H1 (cell line): ENCODE measurements around the gene LPO. TPM values are rescaled to one million over a fixed set of nuclear protein-coding genes. Genes with fewer than 3 reads are reported as not detected.

Source experiments
- CTCF ChIA-PET: fragments of 300-600 bp; sonication (Branson Sonifier 250); formaldehyde crosslinking; loops from one replicate; lab custom pipeline; 2021; ENCODE audit not compliant: partially characterized antibody; lab: Charles Lee
- POLR2A ChIA-PET: fragments of 300-600 bp; sonication (Branson Sonifier 250); formaldehyde crosslinking; loops from one replicate; lab custom pipeline; 2021; ENCODE audit warnings: inconsistent platforms; ENCODE audit not compliant: partially characterized antibody; lab: Charles Lee
- DNase-seq, 2 experiments: peaks; one replicate each; pipeline versions ENCODE4 v3.0.0 to v3.0.0-alpha.2; 2010 to 2022; ENCODE audit warnings: low spot score in 2 of 2, low read depth in 1 of 2, mixed read lengths in 1 of 2
- FAIRE-seq: peaks from 2 replicates; lab custom pipeline; 2011; peaks lifted over from hg19 to GRCh38; lab: Jason Lieb, UNC
- H2AFZ ChIP-seq: 2 replicates; pipeline ENCODE4 v1.8.1; 2012; ENCODE audit warnings: low read length, inconsistent platforms
- H2AK5ac ChIP-seq: 2 replicates; pipeline ENCODE4 v1.6.1; 2013; ENCODE audit warnings: low read depth, low read length
- H2BK120ac ChIP-seq: replicated peaks from 2 replicates; pipeline ENCODE3; 2013; ENCODE audit warnings: low read depth, low read length, inconsistent platforms
- H2BK12ac ChIP-seq: 2 replicates; pipeline ENCODE4 v1.6.1; 2013; ENCODE audit warnings: low read depth, low read length
- H2BK15ac ChIP-seq: 2 replicates; pipeline ENCODE4 v1.6.1; 2013; ENCODE audit warnings: low read length
- H2BK20ac ChIP-seq: 2 replicates; pipeline ENCODE4 v1.6.1; 2013; ENCODE audit warnings: low read length
- H2BK5ac ChIP-seq: 2 replicates; pipeline ENCODE4 v1.6.1; 2013; ENCODE audit warnings: low read depth, low read length
- H3K14ac ChIP-seq: 2 replicates; pipeline ENCODE4 v1.6.1; 2013; ENCODE audit warnings: inconsistent platforms; ENCODE audit not compliant: insufficient read length
- H3K18ac ChIP-seq: 2 replicates; pipeline ENCODE4 v1.6.1; 2013; ENCODE audit warnings: low read length; ENCODE audit errors: extremely low read depth
- H3K23ac ChIP-seq: 2 replicates; pipeline ENCODE4 v1.6.1; 2013; ENCODE audit warnings: inconsistent platforms; ENCODE audit not compliant: insufficient read length
- H3K23me2 ChIP-seq: 2 replicates; pipeline ENCODE4 v1.6.1; 2013; ENCODE audit warnings: low read depth, low read length
- H3K27ac ChIP-seq: 2 replicates; pipeline ENCODE4 v1.6.1; 2011; ENCODE audit warnings: low read depth, low read length, inconsistent platforms
- H3K27me3 ChIP-seq, 4 experiments: replicated peaks in 1 of 4; 1 replicate in 1 of 4; 2 replicates in 3 of 4; pipeline versions ENCODE4 v1.6.1 to v1.8.1; 2011 to 2013; ENCODE audit warnings: low read length in 3 of 4, mild to moderate bottlenecking in 3 of 4, inconsistent platforms in 2 of 4, mixed read lengths in 2 of 4, moderate library complexity in 1 of 4; ENCODE audit not compliant: control insufficient read depth in 3 of 4, insufficient read depth in 3 of 4; ENCODE audit errors: extremely low read depth in 1 of 4
- H3K36me3 ChIP-seq, 4 experiments: 2 replicates each; pipeline versions ENCODE4 v1.6.1 to v1.8.1; 2011 to 2013; ENCODE audit warnings: mild to moderate bottlenecking in 4 of 4, low read length in 3 of 4, moderate library complexity in 2 of 4, control low read depth in 1 of 4, inconsistent platforms in 1 of 4; ENCODE audit not compliant: insufficient read depth in 4 of 4, control insufficient read depth in 2 of 4
- H3K4ac ChIP-seq: replicated peaks from 2 replicates; pipeline ENCODE3; 2013; ENCODE audit warnings: low read length, low read depth, mixed read lengths, inconsistent platforms; ENCODE audit not compliant: insufficient read length
- H3K4me1 ChIP-seq, 4 experiments: replicated peaks in 1 of 4; 1 replicate in 1 of 4; 2 replicates in 3 of 4; pipeline versions ENCODE4 v1.6.1 to v1.8.1; 2011 to 2013; ENCODE audit warnings: low read length in 3 of 4, inconsistent platforms in 2 of 4, mixed read lengths in 1 of 4; ENCODE audit not compliant: insufficient read depth in 4 of 4, control insufficient read depth in 3 of 4
- H3K4me2 ChIP-seq, 2 experiments: 2 replicates each; pipeline versions ENCODE4 v1.6.1 to v1.8.1; 2011 to 2013; ENCODE audit warnings: low read depth in 2 of 2, low read length in 2 of 2, control low read depth in 1 of 2, inconsistent platforms in 1 of 2, mild to moderate bottlenecking in 1 of 2; ENCODE audit not compliant: insufficient read depth in 1 of 2
- H3K4me3 ChIP-seq, 4 experiments: fragments of 200-600, 300-600 bp in 1 of 4; sonication (generic), shearing (Covaris generic), sonication (Bioruptor Twin) in 1 of 4; 2 replicates each; pipeline versions ENCODE4 v1.5.1 to v1.8.1; 2011 to 2016; ENCODE audit warnings: low read length in 4 of 4, low read depth in 3 of 4, control low read depth in 2 of 4, inconsistent platforms in 2 of 4, mild to moderate bottlenecking in 2 of 4, mixed read lengths in 1 of 4, moderate library complexity in 1 of 4; ENCODE audit not compliant: insufficient read depth in 2 of 4; ENCODE audit errors: extremely low read depth in 1 of 4
- H3K56ac ChIP-seq: replicated peaks from 2 replicates; pipeline ENCODE3; 2013; ENCODE audit warnings: low read depth, mild to moderate bottlenecking, mixed read lengths, low read length, inconsistent platforms; ENCODE audit not compliant: insufficient read length
- H3K79me1 ChIP-seq: 2 replicates; pipeline ENCODE4 v1.6.1; 2013; ENCODE audit warnings: low read depth, low read length, control low read depth
- H3K79me2 ChIP-seq, 2 experiments: 2 replicates each; pipeline versions ENCODE4 v1.6.1 to v1.8.1; 2012 to 2013; ENCODE audit warnings: low read length in 2 of 2, mild to moderate bottlenecking in 2 of 2, inconsistent platforms in 1 of 2; ENCODE audit not compliant: insufficient read depth in 2 of 2, control insufficient read depth in 1 of 2
- H3K9ac ChIP-seq, 4 experiments: replicated peaks in 1 of 4; 1 replicate in 1 of 4; 2 replicates in 3 of 4; pipeline versions ENCODE4 v1.6.1 to v1.8.1; 2011 to 2013; ENCODE audit warnings: low read depth in 3 of 4, low read length in 3 of 4, control low read depth in 2 of 4, mild to moderate bottlenecking in 2 of 4, moderate library complexity in 2 of 4, inconsistent platforms in 1 of 4; ENCODE audit errors: extremely low read depth in 1 of 4
- H3K9me3 ChIP-seq, 2 experiments: 2 replicates each; pipeline versions ENCODE4 v1.6.1 to v1.8.1; 2012 to 2013; ENCODE audit warnings: mild to moderate bottlenecking in 2 of 2, moderate library complexity in 2 of 2, control low read depth in 1 of 2, inconsistent platforms in 1 of 2, low read depth in 1 of 2, low read length in 1 of 2, mixed read lengths in 1 of 2; ENCODE audit not compliant: insufficient read depth in 2 of 2
- H4K20me1 ChIP-seq, 2 experiments: replicated peaks in 1 of 2; 2 replicates each; pipeline versions ENCODE3 to v1.8.1; 2011 to 2013; ENCODE audit warnings: inconsistent platforms in 2 of 2, low read length in 2 of 2, mild to moderate bottlenecking in 1 of 2; ENCODE audit not compliant: insufficient read depth in 2 of 2, control insufficient read depth in 1 of 2
- H4K5ac ChIP-seq: 2 replicates; pipeline ENCODE4 v1.6.1; 2013; ENCODE audit warnings: low read length, low read depth, mixed read lengths, inconsistent platforms; ENCODE audit not compliant: insufficient read length
- H4K8ac ChIP-seq: 2 replicates; pipeline ENCODE4 v1.8.0; 2013; ENCODE audit warnings: mild to moderate bottlenecking, moderate library complexity, low read length, inconsistent platforms; ENCODE audit not compliant: insufficient read depth; ENCODE audit errors: extremely low read depth
- H4K91ac ChIP-seq: replicated peaks from 2 replicates; pipeline ENCODE3; 2013; ENCODE audit warnings: low read length, mixed read lengths, inconsistent platforms; ENCODE audit not compliant: insufficient read length
- CBX8 ChIP-seq: fragments of 300-800, 300-1000 bp; sonication (generic); IDR thresholded peaks from 2 replicates; pipeline ENCODE4 v1.7.1; 2016; ENCODE audit warnings: low read depth, low read length, borderline replicate concordance
- WGBS, 2 experiments: shearing (Covaris generic) in 1 of 2; methylation state at CpG; one replicate each; pipeline versions ENCODE4 v1.1.6 to v1.1.7; 2013 to 2015; ENCODE audit warnings: low lambda C conversion rate in 2 of 2, mixed read lengths in 2 of 2, inconsistent platforms in 1 of 2, low coverage in 1 of 2, missing lambda C conversion rate in 1 of 2; ENCODE audit not compliant: insufficient replicate concordance in 2 of 2, insufficient coverage in 1 of 2, insufficient read length in 1 of 2; ENCODE audit errors: extremely low coverage in 1 of 2, missing lambda C conversion rate in 1 of 2; 5-methylcytosine and 5-hydroxymethylcytosine counted together
- polyA plus RNA-seq, 7 experiments: library from polyadenylated mRNA; depleted of rRNA in 3 of 7; stranded (reverse) in 5 of 7; unstranded in 2 of 7; fragments of >200 nt in 5 of 7; fragments of 200-250 nt in 2 of 7; gene quantifications; 1 replicate in 5 of 7; 2 replicates in 1 of 7; 4 replicates in 1 of 7; pipeline versions ENCODE4 v1.2.1 to v1.2.3, GENCODE V29; 2011 to 2013; ENCODE audit warnings: missing spikeins in 2 of 7, mixed read lengths in 2 of 7
- total RNA-seq: library from RNA; stranded (reverse); fragmentation: NEBNext Ultra II Directional; extraction: Animal tissue kit (Norgen Biotek cat#: 25700); gene quantifications from 2 replicates; pipeline ENCODE4 v1.2.1, GENCODE V29; 2021

LPO gene
- total and polyA plus RNA-seq, 2 of the 8 experiments (the other 6 are each of a cell fraction or from before 2014, with no cell fraction given): 0.38 to 0.52 TPM

DNA sequence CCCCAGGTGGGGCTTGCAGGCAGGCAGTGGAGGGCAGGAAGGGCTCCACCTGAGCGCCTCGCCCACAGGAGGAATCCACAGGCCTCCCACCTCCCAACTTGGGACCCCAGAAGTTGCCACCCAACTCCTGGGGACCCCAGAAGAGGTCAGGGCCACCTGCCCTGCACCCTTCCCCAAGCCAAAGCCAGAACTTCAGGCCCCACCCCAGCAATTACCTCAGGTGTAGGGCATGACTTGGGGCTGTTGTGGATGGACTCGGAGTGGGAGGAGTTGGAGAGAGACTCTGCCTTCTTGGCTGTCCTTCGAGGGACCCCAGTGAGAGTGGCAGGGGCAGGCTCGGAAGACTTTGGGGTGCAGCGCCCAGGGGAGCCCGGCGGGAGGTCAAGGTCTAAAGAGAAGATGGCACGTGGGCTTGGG is 79.7 kb downstream of the LPO start:
- CTCF ChIA-PET: interaction anchor here (0.6 to 21.9 kb wide), 35 partner anchors 9 to 171 kb away, joined by 3 to 384 read pairs (median 5); partner anchors contain the start of genes HSF5, MPO, RNF43 and SUPT4H1
- no peak for TF ChIP-seq CBX8

More for the DNA sequence above, 79.7 kb downstream of the LPO start:
- no peak overlapping the region for H2BK20ac ChIP-seq
- no peak overlapping the region for H3K4me2 ChIP-seq
- H2AFZ ChIP-seq: no peak overlapping the region
- H3K27me3 ChIP-seq: peaks cover 0 to 3% (median 0%) of the 10 kb centered on the region in 4 experiments; a peak in 2 of 7 replicates
- H3K9ac ChIP-seq: no peak overlapping the region
- H3K23me2 ChIP-seq: no peaks in the 10 kb centered on the region; the same call in 1 of the 2 replicates
- no peak overlapping the region for H2BK15ac ChIP-seq
- no peak overlapping the region for H3K23ac ChIP-seq
- H2BK12ac ChIP-seq: no peak overlapping the region
- no peak overlapping the region for H3K18ac ChIP-seq
- H4K20me1 ChIP-seq: no peaks in the 10 kb centered on the region
- no peak overlapping the region for H3K4me3 ChIP-seq
- FAIRE-seq: no peak
- WGBS, 2 experiments: 92% methylated on average over 8 of the region's 9 CpGs; no CpG with 5 or more reads in 1 of the 2 experiments
- H4K8ac ChIP-seq: no peak overlapping the region
- no peak overlapping the region for H4K91ac ChIP-seq
- H3K56ac ChIP-seq: no peak overlapping the region
- H3K79me1 ChIP-seq: no peaks in the 10 kb centered on the region
- H3K14ac ChIP-seq: no peak overlapping the region
- H3K9me3 ChIP-seq: no peaks in the 10 kb centered on the region
- no peak for DNase-seq
- H3K4me1 ChIP-seq: peaks cover 0 to under 1% (median 0%) of the 10 kb centered on the region in 4 experiments; a peak in 1 of 7 replicates
- POLR2A ChIA-PET: interaction anchor here (1.0 to 3.8 kb wide), 6 partner anchors 10 to 34 kb away, joined by 3 to 12 read pairs (median 4); partner anchors contain the start of gene SUPT4H1
- H2BK5ac ChIP-seq: no peak overlapping the region
- no peak overlapping the region for H2BK120ac ChIP-seq
- H3K27ac ChIP-seq: no peak overlapping the region
- H3K36me3 ChIP-seq: no peaks in the 10 kb centered on the region
- no peak overlapping the region for H2AK5ac ChIP-seq
- H4K5ac ChIP-seq: no peak overlapping the region
- H3K4ac ChIP-seq: no peak overlapping the region
- H3K79me2 ChIP-seq: no peaks in the 10 kb centered on the region
